NCI-H748 treated with DMSO at 0.1 percent for 48 hours (cell line): ENCODE measurements around the gene HMCN2.
"Not testable (repeated sequence)": the region's sequence is repeated elsewhere in the genome, so short reads cannot be mapped to it uniquely, and the experiment has no call there.

Experiments
- DNase-seq: peaks from one replicate; lab custom pipeline; 2025; lab: John Stamatoyannopoulos, UW

Gene HMCN2

GRCh38 chr9:130263601-130264413 is 1.8 kb upstream of the HMCN2 start:
- DNase-seq = no peak

- no peak for DNase-seq
Measured at GRCh38 chr9:130264414-130265350, 878 bp upstream of the HMCN2 start.

- no peak for DNase-seq
Measured at GRCh38 chr9:130266236-130267098, 907 bp downstream of the HMCN2 start.

- DNase-seq = no peak
Measured at GRCh38 chr9:130267930-130268329, 2.4 kb downstream of the HMCN2 start.

- no peak for DNase-seq
Measured at GRCh38 chr9:130268521-130269211, 3.1 kb downstream of the HMCN2 start.

- DNase-seq = no peak
Measured at GRCh38 chr9:130271473-130271872, 5.9 kb downstream of the HMCN2 start.

- no peak for DNase-seq
Measured at GRCh38 chr9:130275156-130275555, 9.6 kb downstream of the HMCN2 start.

DNA sequence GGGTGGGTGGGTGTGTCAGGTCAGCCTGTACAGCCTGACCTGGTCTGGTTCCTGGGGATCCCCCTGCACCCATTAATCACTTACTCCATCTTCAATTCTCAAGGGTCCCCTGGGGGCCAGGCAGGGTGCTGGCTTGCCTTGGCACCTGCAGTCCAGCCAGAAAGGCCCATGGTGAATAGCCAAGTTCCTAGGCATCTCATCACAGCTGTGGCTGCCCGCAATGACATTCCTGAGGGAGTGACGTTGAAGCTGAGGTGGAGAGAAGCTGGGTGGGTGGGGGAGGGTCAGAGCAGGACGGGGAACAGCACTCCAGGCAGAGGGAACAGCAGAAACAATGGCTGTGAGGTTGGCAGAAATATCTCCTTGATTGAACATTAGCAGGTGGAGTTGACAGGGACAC is 10.6 kb downstream of the HMCN2 start:
- no peak for DNase-seq

GRCh38 chr9:130276955-130277354 is 11.4 kb downstream of the HMCN2 start:
- DNase-seq = no peak

GRCh38 chr9:130277525-130277924 is 12.0 kb downstream of the HMCN2 start:
- not testable (repeated sequence) for DNase-seq

DNA sequence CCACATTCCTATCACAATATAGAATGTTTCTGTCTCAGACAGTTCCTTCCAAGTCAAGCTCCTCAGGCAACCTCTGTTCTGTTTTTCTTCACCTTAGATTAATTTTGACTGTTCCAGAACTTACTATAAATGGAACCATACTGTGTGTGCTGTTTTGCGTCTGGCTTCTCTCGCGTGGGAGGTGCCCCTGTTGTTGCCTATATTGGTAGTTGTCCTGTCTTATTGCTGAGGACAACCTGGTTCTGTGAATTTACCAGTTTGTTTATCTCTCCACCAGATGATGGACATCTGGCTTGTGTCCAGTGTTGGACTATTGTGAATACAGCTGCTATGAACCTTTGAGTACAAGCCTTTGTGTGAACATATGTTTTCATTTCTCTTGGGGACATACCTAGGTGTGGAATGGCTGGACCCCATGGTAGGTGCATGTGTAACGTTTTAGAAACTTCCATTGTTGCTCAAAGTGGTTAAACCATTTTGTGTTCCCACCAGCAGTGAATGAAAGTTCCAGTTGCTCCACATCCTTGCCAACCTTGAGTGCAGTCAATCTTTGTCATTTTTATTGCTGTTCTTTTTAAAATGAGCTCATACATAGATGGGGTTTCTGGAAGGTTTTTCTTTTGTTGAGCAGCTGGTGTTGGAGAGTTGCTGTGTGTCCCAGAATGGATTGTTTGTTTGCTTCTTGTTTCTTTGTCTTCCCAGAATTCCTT is 18.1 kb downstream of the HMCN2 start:
- no peak for DNase-seq

GRCh38 chr9:130284249-130284625 is 18.7 kb downstream of the HMCN2 start:
- no peak for DNase-seq

DNA sequence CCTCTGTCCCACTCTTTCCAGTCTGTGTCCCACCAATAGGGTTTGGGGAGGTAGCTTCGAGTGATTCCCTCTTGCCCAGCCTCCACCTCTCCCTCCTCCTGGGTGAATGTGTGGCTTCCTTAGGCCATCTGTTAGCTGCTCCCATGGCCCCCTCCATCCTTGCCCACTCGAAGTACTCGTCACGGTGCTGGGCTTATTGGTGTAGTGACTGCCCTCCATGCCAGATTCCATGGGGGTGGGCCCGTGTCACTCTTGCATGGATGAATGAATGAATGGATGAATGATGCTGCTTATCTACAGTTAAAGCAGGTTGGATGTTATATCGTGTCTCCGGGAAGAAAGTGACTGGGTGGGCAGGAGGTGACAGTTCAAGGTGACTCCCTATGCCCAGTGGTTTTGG is 19.1 kb downstream of the HMCN2 start:
- no peak for DNase-seq

- DNase-seq = no peak
Measured at GRCh38 chr9:130285271-130285670, 19.7 kb downstream of the HMCN2 start.

DNA sequence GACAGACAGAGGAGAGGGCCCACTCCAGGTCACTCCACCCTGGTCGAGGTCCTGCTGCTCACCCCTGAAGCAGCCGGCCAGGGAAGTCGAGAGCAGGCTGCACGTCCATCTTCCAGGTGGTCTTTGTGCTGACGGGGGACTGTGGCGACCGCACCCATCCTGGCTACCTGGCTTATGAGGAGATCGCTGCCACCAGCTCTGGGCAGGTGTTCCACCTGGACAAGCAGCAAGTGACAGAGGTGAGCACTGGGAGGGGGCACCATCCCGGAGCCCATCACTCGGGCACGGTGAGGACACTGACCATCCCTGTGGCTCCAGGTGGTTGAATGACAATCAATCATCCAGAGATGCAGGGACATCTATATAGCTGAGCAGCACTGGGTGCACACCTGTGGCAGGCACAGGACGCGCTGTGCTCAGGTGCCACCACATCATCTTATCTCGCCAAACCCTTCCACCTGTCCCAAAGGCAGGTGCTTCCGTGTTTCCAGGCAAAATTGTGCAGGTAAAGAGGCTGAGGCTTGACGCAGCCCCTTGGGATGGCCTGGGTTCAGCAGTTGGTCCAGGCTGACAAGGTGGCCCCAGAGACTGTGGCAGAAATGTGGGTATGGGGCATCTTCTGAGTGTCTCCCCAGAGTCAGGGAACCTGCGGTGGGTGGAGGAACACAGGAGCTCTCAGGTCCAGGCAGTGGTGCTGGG is 20.7 kb downstream of the HMCN2 start:
- DNase-seq = no peak

DNA sequence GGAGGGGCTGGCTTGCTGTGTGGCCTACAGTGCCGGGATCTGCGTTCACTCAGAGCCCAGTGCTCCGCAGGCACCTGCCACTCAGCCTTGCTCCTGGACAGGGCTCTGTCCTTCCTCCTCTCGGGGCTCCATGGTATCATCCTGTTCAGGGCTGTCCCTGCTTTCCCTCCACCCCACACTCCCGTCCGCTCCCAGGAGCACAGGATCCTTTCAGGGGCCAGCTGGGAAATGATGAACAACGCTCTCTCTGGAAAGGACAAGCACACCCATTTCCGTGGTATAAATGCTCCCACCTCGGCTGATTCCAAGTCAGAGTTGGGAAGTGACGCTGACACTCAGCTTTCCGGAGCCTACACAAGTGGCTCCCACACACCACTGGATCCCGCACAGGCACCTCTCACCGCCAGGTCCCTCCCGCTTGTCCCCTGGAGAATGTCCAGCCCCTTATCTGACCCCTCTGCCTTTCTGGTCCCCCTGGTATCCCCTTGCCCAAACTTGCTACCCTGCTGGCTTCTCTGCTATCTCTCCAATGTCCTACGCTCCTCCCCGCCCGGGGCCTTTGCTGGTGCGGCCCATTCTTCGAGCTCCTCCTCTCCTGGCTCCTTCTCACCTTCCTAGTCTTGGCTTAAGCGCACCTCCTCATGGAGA is 21.3 kb downstream of the HMCN2 start:
- no peak for DNase-seq

DNA sequence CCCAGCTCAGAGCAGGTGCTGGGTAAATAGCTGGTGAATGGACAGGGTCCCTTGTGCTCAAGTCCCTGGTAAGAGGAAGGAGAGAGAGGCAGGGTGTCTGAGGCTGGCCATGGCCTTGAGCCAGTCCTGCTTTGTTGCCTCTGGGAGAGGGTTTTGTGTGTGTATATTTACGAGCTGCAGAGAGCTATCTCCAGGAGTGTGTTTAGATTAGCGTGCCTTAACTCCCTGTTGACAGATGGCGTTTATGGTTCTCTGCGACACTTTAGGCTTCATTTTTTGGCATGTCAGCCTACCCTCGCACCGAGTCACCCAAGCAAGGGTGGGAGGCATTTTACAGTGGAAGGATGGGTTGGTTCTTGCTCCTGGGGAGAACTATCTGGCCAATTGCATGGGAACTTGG is 22.2 kb downstream of the HMCN2 start:
- DNase-seq = no peak

DNA sequence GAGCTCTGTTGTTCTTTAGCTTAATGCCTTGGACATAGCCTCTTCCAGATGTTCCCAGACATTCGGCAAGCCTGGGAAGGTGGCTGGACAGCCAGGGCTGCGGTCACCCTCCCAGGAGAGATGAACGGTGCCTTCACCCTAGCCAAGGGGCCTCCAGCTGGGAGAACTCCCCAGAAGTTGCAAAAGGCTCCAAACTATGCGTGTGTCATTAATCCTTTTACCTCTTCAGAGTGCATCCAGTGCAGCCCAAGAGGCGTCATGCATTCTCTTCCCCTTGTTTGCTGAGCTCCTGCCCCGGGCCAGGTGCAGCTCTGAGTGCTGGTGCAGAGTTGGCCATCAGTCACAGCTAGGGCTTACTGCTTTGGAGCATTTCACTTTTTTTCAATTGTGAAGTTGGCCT is 22.8 kb downstream of the HMCN2 start:
- DNase-seq = no peak

DNA sequence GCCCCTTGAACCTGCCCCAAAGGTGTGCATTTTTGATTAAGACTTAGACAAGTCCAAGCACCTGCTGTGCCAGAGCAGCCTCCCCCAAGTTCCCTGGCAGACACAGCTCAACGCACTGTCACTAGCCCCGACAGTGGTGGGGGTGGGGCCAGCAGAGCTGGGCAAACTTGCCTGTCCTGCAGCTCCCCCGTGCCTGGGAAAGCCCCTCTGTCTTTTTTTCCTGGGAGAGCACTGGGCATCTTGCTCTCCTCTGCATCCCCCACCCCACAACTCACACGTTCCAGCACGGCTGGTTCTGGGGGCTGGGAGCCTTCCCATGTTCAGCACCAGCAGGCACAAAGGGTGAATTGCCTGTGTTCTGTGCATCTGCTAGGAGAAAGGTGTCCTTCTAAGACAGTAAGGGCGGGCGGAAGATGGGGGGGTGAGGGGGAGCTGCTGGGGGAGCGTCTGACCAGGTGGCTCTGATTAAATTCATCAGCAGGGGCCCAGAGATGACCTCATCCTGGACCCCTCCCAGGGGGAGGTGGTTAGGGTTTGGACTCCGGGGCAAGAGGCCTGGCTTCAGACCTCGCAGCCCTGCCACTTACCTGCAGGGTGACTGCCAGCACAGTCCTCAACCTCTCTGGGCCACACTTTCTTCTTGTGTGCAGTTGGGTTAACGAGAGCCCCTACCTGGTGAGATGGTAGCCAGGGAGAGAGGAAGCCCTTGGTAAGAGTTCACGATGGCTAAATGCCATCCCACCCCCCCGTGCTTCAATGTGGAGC is 23.5 kb downstream of the HMCN2 start:
- DNase-seq = no peak
